Measurements from ENCODE around the gene ECM1.

GRCh38 chr1:150528196-150528595, 20.3 kb downstream of the ECM1 start:
- TF ChIP-seq, protein P1, sequence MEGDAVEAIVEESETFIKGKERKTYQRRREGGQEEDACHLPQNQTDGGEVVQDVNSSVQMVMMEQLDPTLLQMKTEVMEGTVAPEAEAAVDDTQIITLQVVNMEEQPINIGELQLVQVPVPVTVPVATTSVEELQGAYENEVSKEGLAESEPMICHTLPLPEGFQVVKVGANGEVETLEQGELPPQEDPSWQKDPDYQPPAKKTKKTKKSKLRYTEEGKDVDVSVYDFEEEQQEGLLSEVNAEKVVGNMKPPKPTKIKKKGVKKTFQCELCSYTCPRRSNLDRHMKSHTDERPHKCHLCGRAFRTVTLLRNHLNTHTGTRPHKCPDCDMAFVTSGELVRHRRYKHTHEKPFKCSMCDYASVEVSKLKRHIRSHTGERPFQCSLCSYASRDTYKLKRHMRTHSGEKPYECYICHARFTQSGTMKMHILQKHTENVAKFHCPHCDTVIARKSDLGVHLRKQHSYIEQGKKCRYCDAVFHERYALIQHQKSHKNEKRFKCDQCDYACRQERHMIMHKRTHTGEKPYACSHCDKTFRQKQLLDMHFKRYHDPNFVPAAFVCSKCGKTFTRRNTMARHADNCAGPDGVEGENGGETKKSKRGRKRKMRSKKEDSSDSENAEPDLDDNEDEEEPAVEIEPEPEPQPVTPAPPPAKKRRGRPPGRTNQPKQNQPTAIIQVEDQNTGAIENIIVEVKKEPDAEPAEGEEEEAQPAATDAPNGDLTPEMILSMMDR (IDR thresholded peaks at IDR 0.05), result no peak
- no peak for TF ChIP-seq POLR2A (IDR thresholded peaks at IDR 0.05; ENCODE audit: low read depth)
- no peak for TF ChIP-seq EP300 (IDR thresholded peaks at IDR 0.05)
- TF ChIP-seq POLR2AphosphoS5 (IDR thresholded peaks at IDR 0.05), result no peak
